RPMI7951 (cell line): ENCODE data around the gene HIGD2B. TPM values are rescaled to one million over a fixed set of nuclear protein-coding genes. Genes with fewer than 3 reads are reported as not detected.

Experiments
- total RNA-seq: library from RNA; depleted of rRNA; stranded (reverse); fragments of >200 nt; shearing (Covaris generic); gene quantifications from 2 replicates; pipeline ENCODE4 v1.2.3, GENCODE V29; 2014; rRNA removed

HIGD2B gene
- total RNA-seq, 1 experiment from 2014 or later = not detected

Other genes with a start within 250 kb of the HIGD2B start
- 16.7 and 29.6 TPM in 2 replicates for gene ARIH1, start 211.9 kb downstream of the HIGD2B start, total RNA-seq
- not detected in 2 replicates for gene GOLGA6B, start 31.5 kb downstream of the HIGD2B start, total RNA-seq
- 24.4 and 26.7 TPM in 2 replicates for gene BBS4, start within 50 bp of the HIGD2B start, total RNA-seq
- gene ADPGK, start 97.6 kb upstream of the HIGD2B start, total RNA-seq = 74.2 and 76.3 TPM in 2 replicates